ENCODE results near the gene KDM7A. TPM values are rescaled to one million over a fixed set of nuclear protein-coding genes. Genes with fewer than 3 reads are reported as not detected.

The KDM7A gene
- polyA plus RNA-seq, 1 of the 3 experiments (the other 2 are of a cell fraction), result 0.94 TPM

- H3K4me2 ChIP-seq, result no peak overlapping the region
- POLR2A ChIA-PET, result no interaction called here
Measured at GRCh38 chr7:140053812-140054539, 122.8 kb downstream of the KDM7A start.

GRCh38 chr7:140051820-140052219 is 125.0 kb downstream of the KDM7A start:
- H3K4me3 ChIP-seq (ENCODE audit: low read depth in 2 of 2, low read length in 1 of 2), result no peak overlapping the region
- no peaks in the 10 kb centered on the region for H3K9me2 ChIP-seq
- no peak overlapping the region for H3K27ac ChIP-seq (ENCODE audit: low read depth in 2 of 2, low read length in 1 of 2)
- no peak overlapping the region for H3K4me2 ChIP-seq
- H3K9ac ChIP-seq, result no peak overlapping the region
- H3F3A ChIP-seq (replicated peaks; ENCODE audit: insufficient read depth), result no peaks in the 10 kb centered on the region
- H3K79me2 ChIP-seq (ENCODE audit: insufficient read depth), result no peaks in the 10 kb centered on the region
- H3K36me3 ChIP-seq (replicated peaks in 1 of 2; ENCODE audit: control insufficient read depth in 1 of 2, insufficient read depth in 2 of 2, low read length in 1 of 2), result no peaks in the 10 kb centered on the region
- no peaks in the 10 kb centered on the region for H4K20me1 ChIP-seq (ENCODE audit: insufficient read depth)
- TF ChIP-seq MEF2A (IDR thresholded peaks at IDR 0.05; ENCODE audit: borderline replicate concordance, low read depth) (no peak), USF1 (IDR thresholded peaks at IDR 0.05; ENCODE audit: borderline replicate concordance, low read depth) (no peak), TCF12 (IDR thresholded peaks at IDR 0.05) (no peak), JUND (IDR thresholded peaks at IDR 0.05) (no peak), PBX3 (IDR thresholded peaks at IDR 0.05) (no peak), USF2 (IDR thresholded peaks at IDR 0.05; ENCODE audit: borderline replicate concordance, low read depth, low read length) (no peak), EP300 (IDR thresholded peaks at IDR 0.05; ENCODE audit: borderline replicate concordance in 1 of 2, low read depth in 1 of 2, low read length in 1 of 2) (no peak), CHD2 (IDR thresholded peaks at IDR 0.05; ENCODE audit: low read length, partially characterized antibody) (no peak), POLR2AphosphoS5 (IDR thresholded peaks at IDR 0.05; ENCODE audit: low read depth, low read length) (no peak), NFIC (IDR thresholded peaks at IDR 0.05; ENCODE audit: borderline replicate concordance) (no peak), NRF1 (IDR thresholded peaks at IDR 0.05; ENCODE audit: low read depth, low read length) (no peak), SIN3A (IDR thresholded peaks at IDR 0.05; ENCODE audit: borderline replicate concordance, low read depth, low read length) (no peak), CTCF (IDR thresholded peaks at IDR 0.05) (no peak), GABPA (IDR thresholded peaks at IDR 0.05; ENCODE audit: low read depth) (no peak), RAD21 (IDR thresholded peaks at IDR 0.05; ENCODE audit: low read length) (no peak)
- ChIA-PET POLR2A (no interaction called here), CTCF (interaction anchor here (0.6 to 1.2 kb wide), 2 partner anchors 11 to 27 kb away, joined by 3 to 4 read pairs; no protein-coding TSS in a partner anchor)
- H2AFZ ChIP-seq (ENCODE audit: low read depth), result no peak overlapping the region
- H3K27me3 ChIP-seq (ENCODE audit: insufficient read depth), result no peaks in the 10 kb centered on the region
- H3K9me3 ChIP-seq, result no peaks in the 10 kb centered on the region
- no peaks in the 10 kb centered on the region; a peak in 1 of 4 replicates for H3K4me1 ChIP-seq (ENCODE audit: control insufficient read depth in 1 of 2, insufficient read depth in 2 of 2, low read depth in 1 of 2, low read length in 1 of 2)
- DNase-seq, result no peak

More at GRCh38 chr7:140053812-140054539, 122.8 kb downstream of the KDM7A start:
- Histone ChIP-seq H3K27me3 (ENCODE audit: insufficient read depth) (no peaks in the 10 kb centered on the region), H2AFZ (ENCODE audit: low read depth) (no peak overlapping the region), H3K9me3 (no peaks in the 10 kb centered on the region), H3K9ac (no peak overlapping the region), H3K9me2 (no peaks in the 10 kb centered on the region), H3K79me2 (ENCODE audit: insufficient read depth) (0 out of 2 replicates have a peak, but pooled peaks cover 5% of the 10 kb centered on the region), H3K4me1 (ENCODE audit: control insufficient read depth in 1 of 2, insufficient read depth in 2 of 2, low read depth in 1 of 2, low read length in 1 of 2) (peaks cover 3 to 4% of the 10 kb centered on the region in 2 experiments; a peak in 2 of 4 replicates), H3K36me3 (replicated peaks in 1 of 2; ENCODE audit: control insufficient read depth in 1 of 2, insufficient read depth in 2 of 2, low read length in 1 of 2) (no peaks in the 10 kb centered on the region), H4K20me1 (ENCODE audit: insufficient read depth) (no peaks in the 10 kb centered on the region), H3K4me3 (ENCODE audit: low read depth in 2 of 2, low read length in 1 of 2) (no peak overlapping the region), H3F3A (replicated peaks; ENCODE audit: insufficient read depth) (peaks cover 5% of the 10 kb centered on the region), H3K27ac (ENCODE audit: low read depth in 2 of 2, low read length in 1 of 2) (no peak overlapping the region)
- 92% methylated on average over 3 of the region's 3 CpGs for WGBS (ENCODE audit: low lambda C conversion rate)
- DNase-seq, result no peak
- CTCF ChIA-PET, result interaction anchor here (1.0 to 1.4 kb wide), 2 partner anchors 14 to 47 kb away, joined by 3 read pairs; no protein-coding TSS in a partner anchor
- no peak for TF ChIP-seq ELF1 (IDR thresholded peaks at IDR 0.05)
- TF ChIP-seq POLR2AphosphoS5 (IDR thresholded peaks at IDR 0.05; ENCODE audit: low read depth, low read length), result no peak
- no peak for TF ChIP-seq MAX (IDR thresholded peaks at IDR 0.05; ENCODE audit: low read depth)
- no peak for TF ChIP-seq JUND (IDR thresholded peaks at IDR 0.05)
- no peak for TF ChIP-seq ZBTB33 (IDR thresholded peaks at IDR 0.05; ENCODE audit: borderline replicate concordance, low read depth)
